GM21367 (cell line): ENCODE measurements around the gene PKHD1.

Source experiments
- ATAC-seq: cut with Tn5 transposase; IDR thresholded peaks from one replicate; pipeline ENCODE4 v1.9.1; 2021; ENCODE audit not compliant: unreplicated experiment

The PKHD1 gene

DNA sequence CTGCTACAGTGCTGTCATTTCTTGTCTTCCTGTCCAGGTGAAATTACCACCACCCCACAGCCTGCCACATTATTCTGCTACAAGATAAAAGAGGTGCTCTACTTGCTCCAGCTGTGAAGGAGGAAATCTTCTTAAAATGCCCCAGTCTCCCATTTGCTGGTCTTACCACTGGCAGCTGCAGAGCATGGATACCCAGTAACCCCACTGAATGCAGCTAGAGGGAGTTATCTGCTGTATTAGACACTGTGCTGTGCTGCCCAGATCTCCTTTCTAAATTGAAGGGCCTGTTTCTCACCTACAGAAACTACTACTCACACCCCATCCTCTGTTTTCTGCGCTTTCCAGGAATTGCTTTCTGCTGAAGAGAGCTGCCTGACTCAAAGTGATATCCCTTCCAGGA is 517.8 kb downstream of the PKHD1 start:
- ATAC-seq = no peak

GRCh38 chr6:51568771-51569170 is 518.6 kb downstream of the PKHD1 start:
- ATAC-seq = no peak

GRCh38 chr6:51565472-51565871 is 521.9 kb downstream of the PKHD1 start:
- ATAC-seq = no peak
